Prostate gland (tissue), 2 donors: ENCODE data around the gene CREM.

ENCODE experiments used
- CTCF ChIP-seq, 4 experiments: fragments of 200-600 bp in 2 of 4; fragments of 450-650 bp in 2 of 4; sonication (generic) in 2 of 4; IDR thresholded peaks; 1 replicate in 3 of 4; 2 replicates in 1 of 4; pipeline ENCODE4 v1.5.1; 2016 to 2019; ENCODE audit warnings: antibody characterized with exemption in 4 of 4, mild to moderate bottlenecking in 2 of 4, moderate library complexity in 2 of 4
- POLR2A ChIP-seq: fragments of 450-650 bp; IDR thresholded peaks from one replicate; pipeline ENCODE4 v1.6.1; 2016; ENCODE audit warnings: antibody characterized with exemption, mild to moderate bottlenecking
- POLR2AphosphoS5 ChIP-seq: sonication (generic); formaldehyde crosslinking; IDR thresholded peaks from one replicate; pipeline ENCODE4 v1.6.1; 2017; ENCODE audit warnings: antibody characterized with exemption

- TF ChIP-seq POLR2A = no peak
- TF ChIP-seq CTCF (IDR thresholded peaks at IDR 0.05) = no peak
- TF ChIP-seq POLR2AphosphoS5 = no peak
Observed at GRCh38 chr10:35083242-35083641, 43.4 kb upstream of the CREM start.
